Measurements from ENCODE around the gene S100A6. TPM values are rescaled to one million over a fixed set of nuclear protein-coding genes. Genes with fewer than 3 reads are reported as not detected.

The S100A6 gene
- total RNA-seq, 4 donors from 2014 or later, result 538 to 1,309 (median 968) TPM

GRCh38 chr1:153550398-153550758 lies 14.6 kb upstream of the S100A6 start:
- TF ChIP-seq CTCF (IDR thresholded peaks at IDR 0.05; ENCODE audit: low read depth), result no peak

- TF ChIP-seq CTCF (IDR thresholded peaks at IDR 0.05; ENCODE audit: low read depth), result no peak
Observed at GRCh38 chr1:153549741-153550397, 14.1 kb upstream of the S100A6 start.

- TF ChIP-seq CTCF (IDR thresholded peaks at IDR 0.05; ENCODE audit: low read depth), result no peak
Observed at GRCh38 chr1:153548722-153549688, 13.2 kb upstream of the S100A6 start, which contains the start of gene S100A3. TSS of gene S100A3 (minus strand) at chr1:153549258. CDS start at chr1:153548485, 773 bp downstream.

GRCh38 chr1:153547560-153548551 lies 12.1 kb upstream of the S100A6 start:
- no peak for TF ChIP-seq CTCF (IDR thresholded peaks at IDR 0.05; ENCODE audit: low read depth)

GRCh38 chr1:153546796-153547559 lies 11.2 kb upstream of the S100A6 start:
- no peak for TF ChIP-seq CTCF (IDR thresholded peaks at IDR 0.05; ENCODE audit: low read depth)

GRCh38 chr1:153546371-153546770 lies 10.6 kb upstream of the S100A6 start:
- TF ChIP-seq CTCF (IDR thresholded peaks at IDR 0.05; ENCODE audit: low read depth), result no peak
